ENCODE data around the gene ATF6. TPM values are rescaled to one million over a fixed set of nuclear protein-coding genes. Genes with fewer than 3 reads are reported as not detected.
A peak's percentile ranks its signal among the peaks of the same experiment; 100 is the strongest.

The ATF6 gene
- total and polyA plus RNA-seq, 2 donors (not counting 1 experiment from before 2014, with no cell fraction given): 25.3 to 27.4 TPM

DNA sequence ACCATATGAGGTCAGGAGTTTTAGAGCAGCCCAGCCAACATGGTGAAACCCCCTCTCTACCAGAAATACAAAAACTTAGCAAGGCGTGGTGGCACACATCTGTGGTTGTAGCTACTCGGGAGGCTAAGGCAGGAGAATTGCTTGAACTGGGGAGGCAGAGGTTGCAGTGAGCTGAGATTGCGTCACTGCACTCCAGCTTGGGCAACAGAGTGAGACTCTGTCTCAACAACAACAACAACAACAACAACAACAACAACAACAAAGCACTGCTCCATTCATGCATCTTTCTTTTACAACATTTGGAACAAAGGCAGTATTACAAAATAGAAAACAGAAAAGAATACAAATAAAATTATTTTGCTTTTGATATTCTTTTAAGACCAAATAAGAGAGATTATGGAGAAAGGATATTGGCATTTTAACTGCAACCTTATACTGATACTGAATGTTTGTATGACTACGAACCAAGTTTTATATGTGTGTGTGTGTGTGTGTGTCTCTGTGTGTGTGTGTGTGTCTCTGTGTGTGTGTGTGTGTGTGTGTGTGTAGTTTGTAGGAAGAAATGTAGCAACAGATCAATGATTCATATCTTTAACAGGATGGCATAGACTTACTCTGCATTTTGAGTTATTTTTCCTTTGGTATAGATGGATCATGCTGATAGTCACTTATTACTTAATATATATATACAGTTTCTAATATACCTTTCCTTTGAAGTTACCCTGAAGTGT is 24.6 kb downstream of the ATF6 start:
- no peak for DNase-seq (ENCODE audit: low read depth in 2 of 2)
- Histone ChIP-seq H4K20me1 (ENCODE audit: control insufficient read depth, extremely low read depth, insufficient read depth, low read length) (no peaks in the 10 kb centered on the region), H3K9ac (ENCODE audit: insufficient read depth, low read length) (no peak overlapping the region), H3K4me1 (ENCODE audit: control insufficient read depth, extremely low read depth, insufficient read depth, low read length) (no peaks in the 10 kb centered on the region), H2AFZ (ENCODE audit: low read length) (no peak overlapping the region), H3K27ac (ENCODE audit: insufficient read depth, low read length) (no peak overlapping the region), H3K9me3 (ENCODE audit: control insufficient read depth, insufficient read depth, low read depth, low read length) (no peaks in the 10 kb centered on the region), H3K4me2 (ENCODE audit: extremely low read depth, insufficient read depth, low read length) (no peak overlapping the region), H3K79me2 (ENCODE audit: control insufficient read depth, insufficient read depth, low read length) (no peaks in the 10 kb centered on the region), H3K36me3 (ENCODE audit: control insufficient read depth, insufficient read depth, low read length) (no peaks in the 10 kb centered on the region), H3K4me3 (replicated peaks in 1 of 4; ENCODE audit: control extremely low read depth in 1 of 4, insufficient read depth in 1 of 4, low read depth in 3 of 4, low read length in 4 of 4) (no peak overlapping the region), H3K27me3 (ENCODE audit: control insufficient read depth, insufficient read depth, low read length) (no peaks in the 10 kb centered on the region)
- TF ChIP-seq CTCF (conservative IDR thresholded peaks at IDR 0.05 in 1 of 2, IDR thresholded peaks at IDR 0.05 in 1 of 2; ENCODE audit: low read depth in 1 of 2, low read length in 2 of 2): no peak

DNA sequence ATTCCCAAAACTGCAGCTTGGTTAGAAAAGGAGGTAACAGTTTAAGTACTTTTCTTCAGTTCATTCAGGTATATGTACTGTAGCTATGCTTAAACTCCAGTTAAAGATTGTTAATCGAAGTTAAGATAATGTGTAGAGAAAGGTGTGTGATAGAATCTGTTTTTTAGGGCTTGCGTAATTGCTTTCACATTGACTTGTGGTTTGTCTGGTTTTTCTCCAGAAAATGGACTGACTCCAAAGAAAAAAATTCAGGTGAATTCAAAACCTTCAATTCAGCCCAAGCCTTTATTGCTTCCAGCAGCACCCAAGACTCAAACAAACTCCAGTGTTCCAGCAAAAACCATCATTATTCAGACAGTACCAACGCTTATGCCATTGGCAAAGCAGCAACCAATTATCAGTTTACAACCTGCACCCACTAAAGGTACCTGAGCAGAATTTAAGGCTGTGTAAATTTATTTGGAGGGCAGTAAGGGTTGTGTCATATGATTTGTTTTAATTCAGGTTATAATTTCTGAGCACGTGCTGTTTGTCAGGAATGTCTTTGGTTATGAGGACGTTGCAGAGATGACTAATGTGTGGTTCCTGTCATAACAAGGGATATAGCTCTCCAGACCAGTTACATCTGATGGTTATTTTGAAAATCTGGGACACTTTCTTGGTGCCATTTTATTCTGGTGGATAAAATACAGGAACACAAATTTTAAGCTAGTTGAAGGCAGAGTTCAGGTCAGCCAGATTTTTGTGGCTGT is 26.0 kb downstream of the ATF6 start:
- Histone ChIP-seq H3K79me2 (ENCODE audit: control insufficient read depth, insufficient read depth, low read length) (no peaks in the 10 kb centered on the region), H3K36me3 (ENCODE audit: control insufficient read depth, insufficient read depth, low read length) (no peaks in the 10 kb centered on the region), H3K4me1 (ENCODE audit: control insufficient read depth, extremely low read depth, insufficient read depth, low read length) (no peaks in the 10 kb centered on the region), H3K9me3 (ENCODE audit: control insufficient read depth, insufficient read depth, low read depth, low read length) (no peaks in the 10 kb centered on the region), H3K27ac (ENCODE audit: insufficient read depth, low read length) (no peak overlapping the region), H3K4me3 (replicated peaks in 1 of 4; ENCODE audit: control extremely low read depth in 1 of 4, insufficient read depth in 1 of 4, low read depth in 3 of 4, low read length in 4 of 4) (no peak overlapping the region), H3K9ac (ENCODE audit: insufficient read depth, low read length) (no peak overlapping the region), H4K20me1 (ENCODE audit: control insufficient read depth, extremely low read depth, insufficient read depth, low read length) (no peaks in the 10 kb centered on the region), H3K27me3 (ENCODE audit: control insufficient read depth, insufficient read depth, low read length) (no peaks in the 10 kb centered on the region), H2AFZ (ENCODE audit: low read length) (no peak overlapping the region), H3K4me2 (ENCODE audit: extremely low read depth, insufficient read depth, low read length) (no peak overlapping the region)
- TF ChIP-seq EZH2 (IDR thresholded peaks at IDR 0.05; ENCODE audit: low read length, missing control alignments): no peak
- no peak for TF ChIP-seq CTCF (conservative IDR thresholded peaks at IDR 0.05 in 1 of 2, IDR thresholded peaks at IDR 0.05 in 1 of 2; ENCODE audit: low read depth in 1 of 2, low read length in 2 of 2)
- DNase-seq (ENCODE audit: low read depth in 2 of 2): peak in 1 of 2 donors; percentile 30

DNA sequence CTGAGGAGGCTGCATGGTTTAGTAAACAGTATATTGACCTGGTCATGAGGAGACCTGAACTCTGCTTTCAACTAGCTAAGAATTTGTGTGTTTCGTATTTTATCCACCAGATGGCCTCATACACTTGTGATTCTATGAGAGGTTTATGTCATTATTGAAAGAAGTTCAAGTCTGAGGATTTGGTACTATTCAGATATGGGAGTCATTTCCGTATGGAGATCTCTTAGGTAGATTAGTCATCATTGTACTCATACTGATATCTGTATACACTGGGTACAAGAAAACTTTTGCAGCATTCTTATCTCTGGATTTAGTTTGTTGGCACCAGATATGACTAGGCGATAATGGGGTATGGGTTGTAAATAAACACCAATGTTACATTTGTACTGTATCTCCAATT is 26.6 kb downstream of the ATF6 start:
- no peaks in the 10 kb centered on the region for H4K20me1 ChIP-seq (ENCODE audit: control insufficient read depth, extremely low read depth, insufficient read depth, low read length)
- no peak overlapping the region for H2AFZ ChIP-seq (ENCODE audit: low read length)
- TF ChIP-seq CTCF (conservative IDR thresholded peaks at IDR 0.05 in 1 of 2, IDR thresholded peaks at IDR 0.05 in 1 of 2; ENCODE audit: low read depth in 1 of 2, low read length in 2 of 2): peak; percentile 45 to 52
- TF ChIP-seq EZH2 (IDR thresholded peaks at IDR 0.05; ENCODE audit: low read length, missing control alignments): no peak
- no peaks in the 10 kb centered on the region for H3K79me2 ChIP-seq (ENCODE audit: control insufficient read depth, insufficient read depth, low read length)
- H3K36me3 ChIP-seq (ENCODE audit: control insufficient read depth, insufficient read depth, low read length): no peaks in the 10 kb centered on the region
- H3K4me1 ChIP-seq (ENCODE audit: control insufficient read depth, extremely low read depth, insufficient read depth, low read length): no peaks in the 10 kb centered on the region
- H3K4me3 ChIP-seq (replicated peaks in 1 of 4; ENCODE audit: control extremely low read depth in 1 of 4, insufficient read depth in 1 of 4, low read depth in 3 of 4, low read length in 4 of 4): no peak overlapping the region
- no peak overlapping the region for H3K27ac ChIP-seq (ENCODE audit: insufficient read depth, low read length)
- DNase-seq (ENCODE audit: low read depth in 2 of 2): peak; percentile 84 to 88
- no peaks in the 10 kb centered on the region for H3K27me3 ChIP-seq (ENCODE audit: control insufficient read depth, insufficient read depth, low read length)
- H3K9ac ChIP-seq (ENCODE audit: insufficient read depth, low read length): no peak overlapping the region
- no peak overlapping the region for H3K4me2 ChIP-seq (ENCODE audit: extremely low read depth, insufficient read depth, low read length)
- H3K9me3 ChIP-seq (ENCODE audit: control insufficient read depth, insufficient read depth, low read depth, low read length): no peaks in the 10 kb centered on the region

All from fibroblast of lung (primary cell).